HG03460 (cell line): ENCODE data around the gene EMILIN1.

ENCODE experiments used
- ATAC-seq: cut with Tn5 transposase; IDR thresholded peaks from one replicate; pipeline ENCODE4 v1.9.1; 2021; ENCODE audit not compliant: unreplicated experiment

The EMILIN1 gene

GRCh38 chr2:27078267-27079194, at the start of gene EMILIN1:
Gene EMILIN1 (plus strand): TSS chr2:27078615. CDS start chr2:27079066, 451 bp downstream.
- ATAC-seq, result no peak

- no peak for ATAC-seq
These were observed 49.4 kb upstream of the EMILIN1 start for GRCh38 chr2:27029051-27029450.

GRCh38 chr2:27032495-27033252, 45.7 kb upstream of the EMILIN1 start, which contains the start of gene TMEM214:
Gene TMEM214 (plus strand): TSS chr2:27032965. CDS start chr2:27033016, 51 bp downstream.
- ATAC-seq, result peak; percentile 93

- peak; percentile 10 for ATAC-seq
These were observed 45.1 kb upstream of the EMILIN1 start for GRCh38 chr2:27033253-27033852.

- no peak for ATAC-seq
These were observed 40.4 kb upstream of the EMILIN1 start for GRCh38 chr2:27038012-27038411.

- ATAC-seq, result no peak
These were observed 39.6 kb upstream of the EMILIN1 start for GRCh38 chr2:27038631-27039339.

GRCh38 chr2:27039426-27039825, 39.0 kb upstream of the EMILIN1 start:
- no peak for ATAC-seq

GRCh38 chr2:27039871-27040270, 38.5 kb upstream of the EMILIN1 start:
- ATAC-seq, result no peak

GRCh38 chr2:27040282-27040681, 38.1 kb upstream of the EMILIN1 start:
- ATAC-seq, result no peak

- ATAC-seq, result no peak
These were observed 36.7 kb upstream of the EMILIN1 start for GRCh38 chr2:27041752-27042151.

- peak; percentile 70 for ATAC-seq
These were observed 36.2 kb upstream of the EMILIN1 start for GRCh38 chr2:27042159-27042661.

GRCh38 chr2:27042985-27043634, 35.3 kb upstream of the EMILIN1 start:
- ATAC-seq, result no peak

- ATAC-seq, result peak; percentile 30
These were observed 28.8 kb upstream of the EMILIN1 start for GRCh38 chr2:27049422-27050280.

- peak; percentile 45 for ATAC-seq
These were observed 28.0 kb upstream of the EMILIN1 start for GRCh38 chr2:27050281-27050995.

- peak; percentile 73 for ATAC-seq
These were observed 27.2 kb upstream of the EMILIN1 start, which contains the start of gene AGBL5 for GRCh38 chr2:27050996-27051901. Gene AGBL5 (plus strand): TSS chr2:27051668. CDS start chr2:27052959, 1,291 bp downstream.

GRCh38 chr2:27051902-27052645, 26.3 kb upstream of the EMILIN1 start:
- no peak for ATAC-seq

GRCh38 chr2:27053321-27053720, 25.1 kb upstream of the EMILIN1 start:
- no peak for ATAC-seq
